ENCODE data around the gene CC2D2B. TPM values are rescaled to one million over a fixed set of nuclear protein-coding genes. Genes with fewer than 3 reads are reported as not detected.
"Not testable (repeated sequence)": the region's sequence is repeated elsewhere in the genome, so short reads cannot be mapped to it uniquely, and the experiment has no call there.

The CC2D2B gene
- polyA plus RNA-seq, 2 donors: 0.13 to 0.28 TPM

GRCh38 chr10:95963991-95964389, 56.2 kb downstream of the CC2D2B start:
- WGBS, 2 donors: 65 to 83% methylated on average over 1 of the region's 1 CpG
- Histone ChIP-seq H3K4me3 (ENCODE audit: low read depth in 1 of 2, low read length in 2 of 2) (no peak overlapping the region), H3K27me3 (ENCODE audit: control insufficient read depth in 1 of 2, insufficient read depth in 2 of 2, low read length in 2 of 2) (no peaks in the 10 kb centered on the region), H3K36me3 (ENCODE audit: control insufficient read depth in 2 of 2, insufficient read depth in 2 of 2, low read length in 1 of 2) (no peaks in the 10 kb centered on the region), H3K9me3 (ENCODE audit: control insufficient read depth in 2 of 2, insufficient read depth in 1 of 2, low read depth in 1 of 2, low read length in 1 of 2) (no peaks in the 10 kb centered on the region), H3K4me1 (ENCODE audit: control insufficient read depth in 2 of 2, insufficient read depth in 2 of 2, low read length in 1 of 2) (no peaks in the 10 kb centered on the region), H3K27ac (ENCODE audit: low read depth in 2 of 2, low read length in 1 of 2) (no peak overlapping the region)

DNA sequence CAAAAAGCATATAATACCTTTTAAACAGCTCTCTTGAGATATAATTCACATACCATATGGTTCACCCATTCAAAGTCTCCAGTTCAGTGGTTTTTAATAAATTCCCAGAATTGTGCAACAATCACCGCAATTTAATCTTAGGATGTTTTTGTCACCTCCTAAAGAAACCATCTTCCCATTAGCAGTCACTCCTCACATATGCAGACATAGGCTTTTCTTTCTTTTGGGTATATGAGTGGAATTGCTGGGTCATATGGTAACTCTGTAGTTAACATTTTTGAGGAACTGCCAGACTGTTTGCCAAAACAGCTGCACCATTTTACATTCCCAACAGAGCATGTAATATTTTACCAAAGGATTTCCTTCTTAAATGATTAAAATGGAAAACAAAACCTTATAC, 57.0 kb downstream of the CC2D2B start:
- no peaks in the 10 kb centered on the region for H3K9me3 ChIP-seq (ENCODE audit: control insufficient read depth in 2 of 2, insufficient read depth in 1 of 2, low read depth in 1 of 2, low read length in 1 of 2)
- H3K27ac ChIP-seq (ENCODE audit: low read depth in 2 of 2, low read length in 1 of 2): no peak overlapping the region
- H3K4me3 ChIP-seq (ENCODE audit: low read depth in 1 of 2, low read length in 2 of 2): no peak overlapping the region
- 89 to 97% methylated on average over 1 of the region's 1 CpG for WGBS, 2 donors
- no peaks in the 10 kb centered on the region for H3K27me3 ChIP-seq (ENCODE audit: control insufficient read depth in 1 of 2, insufficient read depth in 2 of 2, low read length in 2 of 2)
- H3K4me1 ChIP-seq (ENCODE audit: control insufficient read depth in 2 of 2, insufficient read depth in 2 of 2, low read length in 1 of 2): no peaks in the 10 kb centered on the region
- H3K36me3 ChIP-seq (ENCODE audit: control insufficient read depth in 2 of 2, insufficient read depth in 2 of 2, low read length in 1 of 2): no peaks in the 10 kb centered on the region

DNA sequence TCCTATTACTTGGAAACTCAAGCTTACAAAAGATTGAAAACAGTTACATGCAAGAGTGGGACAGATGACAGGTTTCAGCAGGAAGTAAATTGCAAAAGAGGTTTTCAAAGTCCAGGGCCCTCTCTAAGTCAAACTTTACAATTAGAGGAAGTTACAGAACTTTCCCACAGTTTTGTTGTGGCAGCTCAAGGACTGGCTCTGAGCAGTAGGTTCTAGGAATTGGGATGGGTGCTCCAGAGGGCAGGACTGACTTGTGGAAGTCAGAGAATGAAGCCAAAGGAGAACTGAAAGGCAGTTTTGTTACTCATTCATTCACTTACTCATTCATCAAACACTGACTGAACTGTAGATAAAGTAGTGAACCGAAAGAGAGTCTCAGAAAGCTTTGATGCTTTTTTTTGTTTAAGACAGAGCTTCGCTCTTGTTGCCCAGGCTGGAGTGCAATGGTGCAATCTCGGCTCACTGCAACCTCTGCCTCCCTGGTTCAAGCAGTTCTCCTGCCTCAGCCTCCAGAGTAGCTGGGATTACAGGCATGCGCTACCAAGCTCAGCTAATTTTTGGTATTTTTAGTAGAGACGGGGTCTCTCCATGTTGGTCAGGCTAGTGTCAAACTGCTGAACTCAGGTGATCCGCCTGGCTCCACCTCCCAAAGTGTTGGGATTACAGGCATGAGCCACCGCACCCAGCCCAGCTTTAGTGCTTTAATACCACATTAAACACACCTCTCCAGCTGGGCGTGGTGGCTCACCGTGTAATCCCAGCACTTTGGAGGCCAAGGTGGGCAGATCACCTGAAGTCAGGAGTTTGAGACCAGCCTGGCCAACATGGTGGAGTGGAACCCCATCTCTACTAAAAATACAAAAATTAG, 68.8 kb downstream of the CC2D2B start:
- H3K27ac ChIP-seq (ENCODE audit: low read depth in 2 of 2, low read length in 1 of 2): no peak overlapping the region

GRCh38 chr10:95982200-95982599, 74.4 kb downstream of the CC2D2B start:
- no peaks in the 10 kb centered on the region for H3K27me3 ChIP-seq (ENCODE audit: control insufficient read depth in 1 of 2, insufficient read depth in 2 of 2, low read length in 2 of 2)
- H3K9me3 ChIP-seq (ENCODE audit: control insufficient read depth in 2 of 2, insufficient read depth in 1 of 2, low read depth in 1 of 2, low read length in 1 of 2): no peaks in the 10 kb centered on the region
- no peak overlapping the region for H3K27ac ChIP-seq (ENCODE audit: low read depth in 2 of 2, low read length in 1 of 2)
- no peaks in the 10 kb centered on the region for H3K36me3 ChIP-seq (ENCODE audit: control insufficient read depth in 2 of 2, insufficient read depth in 2 of 2, low read length in 1 of 2)
- no peak overlapping the region for H3K4me3 ChIP-seq (ENCODE audit: low read depth in 1 of 2, low read length in 2 of 2)
- WGBS, 2 donors: 85 to 95% methylated on average over 2 of the region's 2 CpGs
- no peaks in the 10 kb centered on the region for H3K4me1 ChIP-seq (ENCODE audit: control insufficient read depth in 2 of 2, insufficient read depth in 2 of 2, low read length in 1 of 2)

More for the DNA sequence above, 68.8 kb downstream of the CC2D2B start:
- H3K4me1 ChIP-seq (ENCODE audit: control insufficient read depth in 2 of 2, insufficient read depth in 2 of 2, low read length in 1 of 2): no peaks in the 10 kb centered on the region
- no peaks in the 10 kb centered on the region for H3K36me3 ChIP-seq (ENCODE audit: control insufficient read depth in 2 of 2, insufficient read depth in 2 of 2, low read length in 1 of 2)
- WGBS, 2 donors: 75 to 78% methylated on average over 9 of the region's 9 CpGs
- no peak overlapping the region for H3K4me3 ChIP-seq (ENCODE audit: low read depth in 1 of 2, low read length in 2 of 2)
- no peaks in the 10 kb centered on the region for H3K9me3 ChIP-seq (ENCODE audit: control insufficient read depth in 2 of 2, insufficient read depth in 1 of 2, low read depth in 1 of 2, low read length in 1 of 2)
- no peaks in the 10 kb centered on the region for H3K27me3 ChIP-seq (ENCODE audit: control insufficient read depth in 1 of 2, insufficient read depth in 2 of 2, low read length in 2 of 2)

DNA sequence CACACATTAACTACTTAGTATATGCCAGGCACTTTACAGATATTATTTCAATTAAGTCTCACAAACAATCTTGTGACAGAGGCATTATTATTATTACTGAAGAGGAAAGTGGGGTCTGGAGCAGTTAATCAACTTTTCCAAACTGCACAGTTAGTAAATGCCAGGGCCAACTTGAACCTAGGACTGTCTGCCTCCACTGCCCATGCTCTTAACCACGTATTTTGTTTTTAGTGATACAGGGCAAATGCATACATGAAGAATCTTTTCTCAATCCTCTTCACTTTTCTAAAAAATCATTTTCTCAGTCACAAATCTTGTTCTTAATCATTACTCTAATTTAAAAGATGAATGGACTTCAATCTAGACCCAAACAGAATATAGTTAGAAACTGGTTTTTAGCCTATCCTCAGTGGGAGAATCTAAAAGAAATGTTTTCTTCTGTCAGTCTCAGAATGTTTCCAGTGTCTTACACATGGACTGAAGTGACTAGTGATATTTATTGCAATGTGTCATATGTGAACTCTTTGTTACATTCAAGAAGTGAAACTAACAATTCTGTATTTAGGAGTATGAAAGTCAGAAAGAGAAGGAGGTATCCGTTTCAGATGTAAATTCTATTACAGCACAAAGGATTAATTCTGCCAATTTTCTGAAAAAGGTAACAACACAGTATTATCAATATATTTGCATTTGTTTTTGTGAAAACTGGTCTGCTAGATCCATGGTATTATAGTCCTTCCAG, 80.1 kb downstream of the CC2D2B start:
- Histone ChIP-seq H3K27ac (ENCODE audit: low read depth in 2 of 2, low read length in 1 of 2) (no peak overlapping the region), H3K9me3 (ENCODE audit: control insufficient read depth in 2 of 2, insufficient read depth in 1 of 2, low read depth in 1 of 2, low read length in 1 of 2) (no peaks in the 10 kb centered on the region), H3K27me3 (ENCODE audit: control insufficient read depth in 1 of 2, insufficient read depth in 2 of 2, low read length in 2 of 2) (no peaks in the 10 kb centered on the region), H3K4me1 (ENCODE audit: control insufficient read depth in 2 of 2, insufficient read depth in 2 of 2, low read length in 1 of 2) (no peaks in the 10 kb centered on the region), H3K4me3 (ENCODE audit: low read depth in 1 of 2, low read length in 2 of 2) (no peak overlapping the region), H3K36me3 (ENCODE audit: control insufficient read depth in 2 of 2, insufficient read depth in 2 of 2, low read length in 1 of 2) (no peaks in the 10 kb centered on the region)
- 51 to 58% methylated on average over 2 of the region's 2 CpGs for WGBS, 2 donors

GRCh38 chr10:95988702-95989101, 80.9 kb downstream of the CC2D2B start:
- WGBS, 2 donors: 85 to 86% methylated on average over 3 of the region's 3 CpGs
- no peak overlapping the region for H3K4me3 ChIP-seq (ENCODE audit: low read depth in 1 of 2, low read length in 2 of 2)
- H3K27me3 ChIP-seq (ENCODE audit: control insufficient read depth in 1 of 2, insufficient read depth in 2 of 2, low read length in 2 of 2): no peaks in the 10 kb centered on the region
- H3K27ac ChIP-seq (ENCODE audit: low read depth in 2 of 2, low read length in 1 of 2): no peak overlapping the region
- H3K9me3 ChIP-seq (ENCODE audit: control insufficient read depth in 2 of 2, insufficient read depth in 1 of 2, low read depth in 1 of 2, low read length in 1 of 2): no peaks in the 10 kb centered on the region
- no peaks in the 10 kb centered on the region for H3K4me1 ChIP-seq (ENCODE audit: control insufficient read depth in 2 of 2, insufficient read depth in 2 of 2, low read length in 1 of 2)
- H3K36me3 ChIP-seq (ENCODE audit: control insufficient read depth in 2 of 2, insufficient read depth in 2 of 2, low read length in 1 of 2): no peaks in the 10 kb centered on the region

DNA sequence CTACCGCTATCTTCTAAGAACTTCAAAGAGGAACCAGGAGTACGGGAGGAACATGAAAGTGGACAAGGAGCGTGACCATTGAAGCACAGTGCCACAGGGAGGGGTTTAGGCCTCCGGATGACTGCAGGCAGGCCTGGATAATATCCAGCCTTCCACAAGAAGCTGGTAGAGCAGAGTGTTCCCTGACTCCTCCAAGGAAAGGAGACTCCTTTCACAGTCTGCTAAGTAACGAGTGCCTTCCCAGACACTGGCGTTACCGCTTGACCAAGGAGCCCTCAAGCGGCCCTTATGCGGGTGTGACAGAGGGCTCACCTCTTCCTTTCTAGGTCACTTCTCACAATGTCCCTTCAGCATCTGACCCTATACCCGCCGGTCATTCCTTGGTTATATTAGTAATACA, 86.6 kb downstream of the CC2D2B start:
- WGBS, 2 donors: 88 to 91% methylated on average over 11 of the region's 11 CpGs
- H3K4me3 ChIP-seq (ENCODE audit: low read depth in 1 of 2, low read length in 2 of 2); H3K36me3 ChIP-seq (ENCODE audit: control insufficient read depth in 2 of 2, insufficient read depth in 2 of 2, low read length in 1 of 2); H3K27me3 ChIP-seq (ENCODE audit: control insufficient read depth in 1 of 2, insufficient read depth in 2 of 2, low read length in 2 of 2); H3K4me1 ChIP-seq (ENCODE audit: control insufficient read depth in 2 of 2, insufficient read depth in 2 of 2, low read length in 1 of 2); H3K27ac ChIP-seq (ENCODE audit: low read depth in 2 of 2, low read length in 1 of 2); H3K9me3 ChIP-seq (ENCODE audit: control insufficient read depth in 2 of 2, insufficient read depth in 1 of 2, low read depth in 1 of 2, low read length in 1 of 2): not testable (repeated sequence)

- no peaks in the 10 kb centered on the region for H3K36me3 ChIP-seq (ENCODE audit: control insufficient read depth in 2 of 2, insufficient read depth in 2 of 2, low read length in 1 of 2)
- H3K4me1 ChIP-seq (ENCODE audit: control insufficient read depth in 2 of 2, insufficient read depth in 2 of 2, low read length in 1 of 2): no peaks in the 10 kb centered on the region
- no peak overlapping the region for H3K4me3 ChIP-seq (ENCODE audit: low read depth in 1 of 2, low read length in 2 of 2)
- no peaks in the 10 kb centered on the region for H3K9me3 ChIP-seq (ENCODE audit: control insufficient read depth in 2 of 2, insufficient read depth in 1 of 2, low read depth in 1 of 2, low read length in 1 of 2)
- H3K27me3 ChIP-seq (ENCODE audit: control insufficient read depth in 1 of 2, insufficient read depth in 2 of 2, low read length in 2 of 2): no peaks in the 10 kb centered on the region
- no peak overlapping the region for H3K27ac ChIP-seq (ENCODE audit: low read depth in 2 of 2, low read length in 1 of 2)
- 37 to 61% methylated on average over 1 of the region's 1 CpG for WGBS, 2 donors
Observed at GRCh38 chr10:95998255-95998784, 90.5 kb downstream of the CC2D2B start.

DNA sequence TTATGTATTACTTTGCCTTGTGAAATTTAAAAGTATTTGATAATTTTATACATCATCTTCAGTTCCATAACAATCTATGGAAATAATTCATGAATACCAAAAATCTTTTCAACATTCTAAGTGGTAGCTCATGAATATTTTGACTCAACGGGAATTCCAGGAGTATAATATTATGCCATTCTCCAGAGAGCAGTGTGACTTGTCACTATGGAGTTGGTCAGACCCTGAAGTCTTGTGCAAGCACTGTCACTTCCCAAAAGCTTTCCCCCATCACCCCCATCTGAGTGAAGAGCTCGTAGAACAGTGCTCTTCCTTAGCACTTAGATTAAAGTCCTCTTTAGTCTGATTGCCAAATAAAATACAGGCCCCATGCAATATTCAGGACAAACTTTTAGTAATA, 106.2 kb downstream of the CC2D2B start:
- H3K36me3 ChIP-seq (ENCODE audit: control insufficient read depth in 2 of 2, insufficient read depth in 2 of 2, low read length in 1 of 2): no peaks in the 10 kb centered on the region
- 84% methylated on average over 2 of the region's 2 CpGs for WGBS, 2 donors
- no peaks in the 10 kb centered on the region for H3K4me1 ChIP-seq (ENCODE audit: control insufficient read depth in 2 of 2, insufficient read depth in 2 of 2, low read length in 1 of 2)
- no peak overlapping the region for H3K27ac ChIP-seq (ENCODE audit: low read depth in 2 of 2, low read length in 1 of 2)
- H3K9me3 ChIP-seq (ENCODE audit: control insufficient read depth in 2 of 2, insufficient read depth in 1 of 2, low read depth in 1 of 2, low read length in 1 of 2): no peaks in the 10 kb centered on the region
- H3K4me3 ChIP-seq (ENCODE audit: low read depth in 1 of 2, low read length in 2 of 2): no peak overlapping the region
- H3K27me3 ChIP-seq (ENCODE audit: control insufficient read depth in 1 of 2, insufficient read depth in 2 of 2, low read length in 2 of 2): no peaks in the 10 kb centered on the region
